G401 (cell line): Measurements from ENCODE around the gene COLEC12. TPM values are rescaled to one million over a fixed set of nuclear protein-coding genes. Genes with fewer than 3 reads are reported as not detected.

Experiments used
- DNase-seq: peaks from one replicate; pipeline ENCODE4 v3.0.0-alpha.2; 2015; ENCODE audit warnings: low spot score
- in situ Hi-C: cut with HindIII; loops from 2 replicates; pipeline ENCODE4 v1.10.0; 2016; ENCODE audit warnings: low sequenced_read_pairs, mixed read lengths
- total RNA-seq: library from RNA; depleted of rRNA; stranded (reverse); fragments of >200 nt; shearing (Covaris generic); gene quantifications from 2 replicates; pipeline ENCODE4 v1.2.3, GENCODE V29; 2014

COLEC12 gene
- total RNA-seq, 1 experiment from 2014 or later: 2.4 TPM

GRCh38 chr18:507636-508035 is 7.1 kb upstream of the COLEC12 start:
- in situ Hi-C loops: no loop called here

GRCh38 chr18:506801-507200 is 6.3 kb upstream of the COLEC12 start:
- in situ Hi-C loops: no loop called here
- DNase-seq: no peak

More at GRCh38 chr18:507636-508035, 7.1 kb upstream of the COLEC12 start:
- no peak for DNase-seq

- no peak for DNase-seq
- in situ Hi-C loops: no loop called here
Observed at GRCh38 chr18:506264-506663, 5.8 kb upstream of the COLEC12 start.

- in situ Hi-C loops: no loop called here
- DNase-seq: no peak
Observed at GRCh38 chr18:505483-506122, 5.1 kb upstream of the COLEC12 start.

GRCh38 chr18:501406-501714 is 859 bp upstream of the COLEC12 start:
- in situ Hi-C loops: no loop called here
- no peak for DNase-seq

GRCh38 chr18:499776-500631 is 497 bp downstream of the COLEC12 start:
- in situ Hi-C loops: no loop called here
- DNase-seq: no peak

- no peak for DNase-seq
Observed at GRCh38 chr18:498931-499775, 1.3 kb downstream of the COLEC12 start.

GRCh38 chr18:497688-498087 is 2.8 kb downstream of the COLEC12 start:
- in situ Hi-C loops: no loop called here
- no peak for DNase-seq

More at GRCh38 chr18:498931-499775, 1.3 kb downstream of the COLEC12 start:
- in situ Hi-C loops: no loop called here

GRCh38 chr18:495452-495851 is 5.0 kb downstream of the COLEC12 start:
- no peak for DNase-seq
- in situ Hi-C loops: no loop called here

GRCh38 chr18:495017-495416 is 5.5 kb downstream of the COLEC12 start:
- DNase-seq: no peak
- in situ Hi-C loops: no loop called here

- in situ Hi-C loops: no loop called here
Observed at GRCh38 chr18:493986-494983, 6.2 kb downstream of the COLEC12 start.

GRCh38 chr18:492451-492850 is 8.1 kb downstream of the COLEC12 start:
- in situ Hi-C loops: no loop called here
- DNase-seq: peak; percentile 18

More at GRCh38 chr18:493986-494983, 6.2 kb downstream of the COLEC12 start:
- no peak for DNase-seq

- in situ Hi-C loops: no loop called here
- no peak for DNase-seq
Observed at GRCh38 chr18:490624-491023, 9.9 kb downstream of the COLEC12 start.

GRCh38 chr18:490024-490366 is 10.5 kb downstream of the COLEC12 start:
- DNase-seq: no peak
- in situ Hi-C loops: no loop called here

GRCh38 chr18:489244-490023 is 11.1 kb downstream of the COLEC12 start:
- DNase-seq: no peak

GRCh38 chr18:486929-487740 is 13.4 kb downstream of the COLEC12 start:
- DNase-seq: no peak
- in situ Hi-C loops: no loop called here

More at GRCh38 chr18:489244-490023, 11.1 kb downstream of the COLEC12 start:
- in situ Hi-C loops: no loop called here

- in situ Hi-C loops: no loop called here
Observed at GRCh38 chr18:484749-485464, 15.6 kb downstream of the COLEC12 start.

More at GRCh38 chr18:484749-485464, 15.6 kb downstream of the COLEC12 start:
- DNase-seq: no peak
